Measurements from ENCODE around the gene DCLK2.

- TF ChIP-seq GATA2 (IDR thresholded peaks at IDR 0.05; ENCODE audit: low read depth, low read length) (no peak), GATA3 (IDR thresholded peaks at IDR 0.05; ENCODE audit: low read depth, low read length) (no peak)
Observed at GRCh38 chr4:150234246-150234645, 156.0 kb downstream of the DCLK2 start.
